Activated CD4-positive, alpha-beta memory T cell treated with anti-CD3 and anti-CD28 coated beads for 36 hours (primary cell): ENCODE measurements around the gene RAB22A. TPM values are rescaled to one million over a fixed set of nuclear protein-coding genes. Genes with fewer than 3 reads are reported as not detected.
"Not testable (repeated sequence)": the region's sequence is repeated elsewhere in the genome, so short reads cannot be mapped to it uniquely, and the experiment has no call there.

Experiments used
- CTCF ChIA-PET: fragments of 350-600 bp; sonication (Branson Sonifier 250); formaldehyde crosslinking; loops from one replicate; lab custom pipeline; 2021; ENCODE audit warnings: antibody characterized with exemption, inconsistent platforms; lab: Charles Lee
- POLR2A ChIA-PET: fragments of 350-600 bp; sonication (Branson Sonifier 250); formaldehyde crosslinking; loops from one replicate; lab custom pipeline; 2021; ENCODE audit warnings: antibody characterized with exemption; lab: Charles Lee
- DNase-seq: peaks from one replicate; pipeline ENCODE4 v3.0.0-alpha.2; 2020
- H3K27ac Mint-ChIP-seq: one replicate; pipeline ENCODE4 v1.8.0; 2021; ENCODE audit warnings: mixed read lengths
- H3K27me3 Mint-ChIP-seq: one replicate; pipeline ENCODE4 v1.8.0; 2021; ENCODE audit warnings: mixed read lengths
- H3K36me3 Mint-ChIP-seq: one replicate; pipeline ENCODE4 v1.8.0; 2021; ENCODE audit warnings: mixed read lengths
- H3K4me1 Mint-ChIP-seq: one replicate; pipeline ENCODE4 v1.8.0; 2021; ENCODE audit warnings: low read depth, mixed read lengths
- H3K4me3 Mint-ChIP-seq: one replicate; pipeline ENCODE4 v1.8.0; 2021; ENCODE audit warnings: mild to moderate bottlenecking, mixed read lengths
- H3K9me3 Mint-ChIP-seq: one replicate; pipeline ENCODE4 v1.8.0; 2021; ENCODE audit warnings: mixed read lengths
- intact Hi-C: fragments of 100-400 bp; cut with micrococcal nuclease; formaldehyde crosslinking; loops from one replicate; pipeline ENCODE4 v1.15.1; 2023
- total RNA-seq, 2 experiments: library from RNA; stranded (reverse); gene quantifications; one replicate each; pipeline ENCODE4 v1.2.3, GENCODE V29; 2021

The RAB22A gene
- total RNA-seq, 2 experiments from 2014 or later: 10.5 to 12.0 TPM

- no peak overlapping the region for H3K4me3 Mint-ChIP-seq
- H3K36me3 Mint-ChIP-seq: no peaks in the 10 kb centered on the region
- intact Hi-C loops: loop anchor here (5.0 kb wide), 3 partner anchors 54 to 789 kb away; no protein-coding TSS in a partner anchor
- no peaks in the 10 kb centered on the region for H3K27me3 Mint-ChIP-seq
- no peak for DNase-seq
- CTCF ChIA-PET: interaction anchor here (2.0 kb wide), 1 partner anchor 18 kb away, joined by 4 read pairs; the partner anchor contains the start of gene VAPB
- no peaks in the 10 kb centered on the region for H3K9me3 Mint-ChIP-seq
- POLR2A ChIA-PET: interaction anchor here (1.3 kb wide), 1 partner anchor 16 kb away, joined by 3 read pairs; no protein-coding TSS in a partner anchor
- H3K27ac Mint-ChIP-seq: peak overlapping the region; percentile 25
- H3K4me1 Mint-ChIP-seq: peaks cover 36% of the 10 kb centered on the region
Observed at GRCh38 chr20:58406422-58407001, 97.0 kb downstream of the RAB22A start.

DNA sequence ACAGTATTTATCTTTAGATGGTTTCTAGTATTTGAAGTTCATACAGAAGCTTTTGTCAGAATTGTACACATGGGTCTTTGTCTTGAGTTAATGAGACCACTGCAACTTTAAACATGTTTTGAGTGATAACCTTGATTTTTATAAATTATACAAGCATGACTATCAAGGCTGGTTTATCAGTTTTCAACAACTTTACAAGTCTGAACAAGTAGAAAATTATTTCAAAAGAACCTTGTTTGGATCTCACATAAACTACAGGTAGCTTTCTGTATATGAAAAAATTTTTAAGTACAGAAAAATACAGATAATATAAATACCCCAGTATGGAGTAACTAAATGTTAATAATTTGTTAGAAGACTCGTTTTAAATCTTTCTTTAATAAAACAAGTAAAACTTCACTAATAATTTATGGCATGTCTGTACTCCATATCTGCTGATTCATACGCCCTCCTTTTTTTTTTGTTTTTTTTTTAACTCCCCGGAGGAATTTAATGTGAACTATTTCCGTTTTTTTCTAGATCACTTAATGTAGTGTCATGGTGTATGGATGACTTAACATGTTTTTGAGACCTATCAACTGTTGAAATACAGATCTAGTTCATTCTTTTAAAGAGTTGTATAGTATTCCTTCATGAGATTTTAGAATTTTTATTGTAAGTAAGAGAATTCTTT is 97.8 kb downstream of the RAB22A start:
- peaks cover 36% of the 10 kb centered on the region for H3K4me1 Mint-ChIP-seq
- ChIA-PET CTCF (interaction anchor here (1.6 to 2.0 kb wide), 2 partner anchors 11 to 19 kb away, joined by 3 to 4 read pairs; partner anchors contain the start of gene VAPB), POLR2A (interaction anchor here (1.0 to 1.3 kb wide), 2 partner anchors 17 to 18 kb away, joined by 3 to 5 read pairs; partner anchors contain the start of gene VAPB)
- no peak for DNase-seq
- intact Hi-C loops: loop anchor here (5.0 kb wide), 3 partner anchors 55 to 790 kb away; no protein-coding TSS in a partner anchor
- H3K27me3 Mint-ChIP-seq: no peaks in the 10 kb centered on the region
- no peaks in the 10 kb centered on the region for H3K9me3 Mint-ChIP-seq
- no peaks in the 10 kb centered on the region for H3K36me3 Mint-ChIP-seq
- H3K27ac Mint-ChIP-seq: no peak overlapping the region
- H3K4me3 Mint-ChIP-seq: no peak overlapping the region

DNA sequence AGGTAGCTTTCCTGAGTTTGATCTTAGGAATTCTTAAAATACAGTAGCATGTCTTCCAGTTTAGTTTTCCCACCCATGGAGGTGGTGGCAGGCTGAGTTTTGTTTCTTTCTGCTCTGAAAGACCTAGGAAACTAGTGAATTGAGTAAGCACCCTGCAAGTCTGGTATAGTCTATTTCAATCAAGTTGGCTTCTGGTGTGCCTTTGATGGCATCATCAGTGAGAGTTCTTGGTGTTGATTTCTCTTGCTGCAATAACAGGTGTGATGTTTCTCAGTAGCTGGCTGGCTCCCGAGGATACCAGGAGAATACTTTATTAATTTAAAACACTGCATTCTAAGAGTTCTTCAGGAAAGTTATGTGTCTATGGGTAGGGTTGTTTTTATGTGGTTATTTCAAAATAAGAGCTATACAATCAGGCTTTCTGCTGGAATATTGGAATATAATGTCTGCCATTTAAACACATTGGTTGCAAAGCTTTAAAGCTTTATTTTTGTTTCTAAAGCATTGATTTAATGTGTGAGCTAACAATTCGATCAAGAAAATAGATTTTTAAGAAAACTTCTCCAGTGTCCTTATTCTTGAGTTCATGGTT is 98.5 kb downstream of the RAB22A start:
- Mint-ChIP-seq H3K9me3 (no peaks in the 10 kb centered on the region), H3K36me3 (no peaks in the 10 kb centered on the region), H3K27me3 (no peaks in the 10 kb centered on the region), H3K4me1 (peaks cover 36% of the 10 kb centered on the region), H3K4me3 (peak overlapping the region; percentile 12), H3K27ac (peak overlapping the region; percentile 79)
- POLR2A ChIA-PET: interaction anchor here (0.6 to 1.0 kb wide), 2 partner anchors 8 to 19 kb away, joined by 4 to 5 read pairs; partner anchors contain the start of gene VAPB
- CTCF ChIA-PET: interaction anchor here (0.6 to 2.0 kb wide), 3 partner anchors 12 to 250 kb away, joined by 3 to 4 read pairs (median 4); partner anchors contain the start of gene VAPB
- DNase-seq: peak; percentile 37
- intact Hi-C loops: loop anchor here (1.0 to 5.0 kb wide), 6 partner anchors 9 to 791 kb away; partner anchors contain the start of gene VAPB

- Mint-ChIP-seq H3K27me3 (no peaks in the 10 kb centered on the region), H3K9me3 (no peaks in the 10 kb centered on the region), H3K4me1 (peaks cover 36% of the 10 kb centered on the region), H3K4me3 (no peak overlapping the region), H3K36me3 (no peaks in the 10 kb centered on the region), H3K27ac (peak overlapping the region; percentile 79)
- no peak for DNase-seq
- POLR2A ChIA-PET: interaction anchor here (0.6 to 1.0 kb wide), 2 partner anchors 9 to 19 kb away, joined by 4 to 5 read pairs; partner anchors contain the start of gene VAPB
- CTCF ChIA-PET: interaction anchor here (0.6 to 1.6 kb wide), 2 partner anchors 13 to 250 kb away, joined by 3 to 4 read pairs; no protein-coding TSS in a partner anchor
- intact Hi-C loops: loop anchor here (1.0 to 5.0 kb wide), 6 partner anchors 9 to 791 kb away; partner anchors contain the start of gene VAPB
Observed at GRCh38 chr20:58408603-58409246, 99.2 kb downstream of the RAB22A start.

DNA sequence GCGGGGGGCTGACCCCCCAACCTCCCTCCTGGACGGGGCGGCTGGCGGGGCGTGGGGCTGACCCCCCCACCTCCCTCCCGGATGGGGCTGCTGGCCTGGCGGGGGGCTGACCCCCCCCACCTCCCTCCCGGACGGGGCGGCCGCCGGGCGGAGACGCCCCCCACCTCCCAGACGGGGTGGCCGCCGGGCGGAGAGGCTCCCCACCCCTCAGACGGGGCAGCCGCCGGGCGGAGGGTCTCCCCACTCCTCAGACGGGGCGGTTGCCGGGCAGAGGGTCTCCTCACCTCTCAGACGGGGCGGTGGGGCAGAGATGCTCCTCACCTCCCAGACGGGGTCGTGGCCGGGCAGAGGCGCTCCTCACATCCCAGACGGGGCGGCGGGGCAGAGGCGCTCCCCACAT is 104.7 kb downstream of the RAB22A start:
- H3K36me3 Mint-ChIP-seq: peaks cover 14% of the 10 kb centered on the region
- H3K27ac Mint-ChIP-seq, H3K4me3 Mint-ChIP-seq, CTCF ChIA-PET, POLR2A ChIA-PET, DNase-seq, H3K9me3 Mint-ChIP-seq, intact Hi-C loops, H3K27me3 Mint-ChIP-seq: not testable (repeated sequence)
- peaks cover 50% of the 10 kb centered on the region for H3K4me1 Mint-ChIP-seq

DNA sequence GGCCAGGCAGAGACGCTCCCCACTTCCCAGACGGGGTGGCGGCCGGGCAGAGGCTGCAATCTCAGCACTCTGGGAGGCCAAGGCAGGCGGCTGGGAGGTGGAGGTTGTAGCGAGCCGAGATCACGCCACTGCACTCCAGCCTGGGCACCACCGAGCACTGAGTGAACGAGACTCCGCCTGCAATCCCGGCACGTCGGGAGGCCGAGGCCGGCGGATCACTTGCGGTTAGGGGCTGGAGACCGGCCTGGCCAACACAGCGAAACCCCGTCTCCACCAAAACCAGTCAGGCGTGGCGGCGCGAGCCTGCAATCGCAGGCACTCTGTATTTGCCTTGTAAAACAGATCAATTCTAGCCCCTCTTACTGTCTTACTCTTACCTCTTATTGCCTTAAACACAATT is 105.3 kb downstream of the RAB22A start:
- H3K36me3 Mint-ChIP-seq: peaks cover 19% of the 10 kb centered on the region
- H3K27ac Mint-ChIP-seq, DNase-seq, intact Hi-C loops, CTCF ChIA-PET, H3K9me3 Mint-ChIP-seq, H3K27me3 Mint-ChIP-seq, H3K4me3 Mint-ChIP-seq, POLR2A ChIA-PET: not testable (repeated sequence)
- H3K4me1 Mint-ChIP-seq: peaks cover 51% of the 10 kb centered on the region

DNA sequence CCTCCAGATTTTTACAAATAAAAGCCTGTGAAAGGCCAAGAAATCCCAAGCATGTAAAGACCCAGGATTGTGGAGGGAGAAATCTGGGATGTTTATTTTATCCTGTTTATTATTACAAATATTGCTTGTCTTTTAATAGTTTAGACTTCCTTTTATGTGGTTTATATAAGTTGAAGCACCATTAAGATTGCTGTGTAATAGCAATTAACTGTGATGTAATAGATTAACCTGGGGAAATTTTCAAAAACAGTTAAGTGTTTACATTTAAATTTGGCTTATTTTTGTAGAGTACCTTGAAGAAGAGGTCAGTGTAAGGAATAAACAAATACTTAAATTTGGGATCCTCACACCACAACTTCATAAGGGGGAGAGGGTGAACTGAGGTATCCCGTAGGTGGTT is 106.5 kb downstream of the RAB22A start:
- Mint-ChIP-seq H3K36me3 (peaks cover 25% of the 10 kb centered on the region), H3K4me3 (no peak overlapping the region), H3K27me3 (no peaks in the 10 kb centered on the region), H3K27ac (peak overlapping the region; percentile 1), H3K9me3 (peaks cover 2% of the 10 kb centered on the region), H3K4me1 (peaks cover 50% of the 10 kb centered on the region)
- no peak for DNase-seq
- CTCF ChIA-PET: interaction anchor here (0.7 to 1.4 kb wide), 2 partner anchors 32 to 210 kb away, joined by 3 to 4 read pairs; no protein-coding TSS in a partner anchor
- intact Hi-C loops: no loop called here
- POLR2A ChIA-PET: no interaction called here

- H3K4me1 Mint-ChIP-seq: peaks cover 50% of the 10 kb centered on the region
- peaks cover 27% of the 10 kb centered on the region for H3K36me3 Mint-ChIP-seq
- POLR2A ChIA-PET: no interaction called here
- no peak overlapping the region for H3K4me3 Mint-ChIP-seq
- CTCF ChIA-PET: interaction anchor here (0.7 to 1.4 kb wide), 2 partner anchors 31 to 209 kb away, joined by 3 to 4 read pairs; no protein-coding TSS in a partner anchor
- no peaks in the 10 kb centered on the region for H3K27me3 Mint-ChIP-seq
- no peak for DNase-seq
- peaks cover 2% of the 10 kb centered on the region for H3K9me3 Mint-ChIP-seq
- peak overlapping the region; percentile 1 for H3K27ac Mint-ChIP-seq
- intact Hi-C loops: loop anchor here (1.0 kb wide), 1 partner anchor 9 kb away; no protein-coding TSS in a partner anchor
Observed at GRCh38 chr20:58416835-58417234, 107.3 kb downstream of the RAB22A start.

Other genes with a start within 250 kb of the RAB22A start
- not detected for gene ANKRD60, start 81.1 kb upstream of the RAB22A start, total RNA-seq
- gene VAPB, start 79.5 kb downstream of the RAB22A start, total RNA-seq: 10 to 100 TPM; 34.6 to 37.0 TPM
- gene APCDD1L, start 205.7 kb downstream of the RAB22A start, total RNA-seq: not detected